KMS-11 (cell line): ENCODE measurements around the gene HSD17B8.

Experiments
- H2AFZ ChIP-seq: fragments of 200-600 bp; sonication (generic); 2 replicates; pipeline ENCODE4 v1.6.1; 2016; ENCODE audit warnings: antibody characterized with exemption, mixed run types, low read depth
- H3K27ac ChIP-seq: fragments of 200-600 bp; sonication (generic); 2 replicates; pipeline ENCODE4 v1.6.1; 2016; ENCODE audit warnings: mild to moderate bottlenecking, mixed run types
- H3K27me3 ChIP-seq: fragments of 200-600 bp; sonication (generic); 2 replicates; pipeline ENCODE4 v1.6.1; 2017; ENCODE audit warnings: mild to moderate bottlenecking, low read depth, mixed run types, moderate library complexity; ENCODE audit not compliant: insufficient read depth
- H3K36me3 ChIP-seq: fragments of 200-600 bp; sonication (generic); 2 replicates; pipeline ENCODE4 v1.6.1; 2017; ENCODE audit warnings: mild to moderate bottlenecking, mixed run types; ENCODE audit not compliant: insufficient read depth
- H3K4me1 ChIP-seq: fragments of 200-600 bp; sonication (generic); 2 replicates; pipeline ENCODE4 v1.6.1; 2016; ENCODE audit warnings: mild to moderate bottlenecking, low read depth, mixed run types; ENCODE audit not compliant: poor library complexity, severe bottlenecking
- H3K4me2 ChIP-seq: fragments of 200-600 bp; sonication (generic); 2 replicates; pipeline ENCODE4 v1.7.0; 2016; ENCODE audit warnings: mild to moderate bottlenecking, mixed run types
- H3K4me3 ChIP-seq: fragments of 200-600 bp; sonication (generic); IDR thresholded peaks from 2 replicates; pipeline ENCODE4 v1.6.1; 2017; ENCODE audit warnings: low read depth, low read length, mixed read lengths; ENCODE audit not compliant: insufficient read depth
- H3K79me2 ChIP-seq: fragments of 200-600 bp; sonication (generic); 2 replicates; pipeline ENCODE4 v1.6.1; 2016; ENCODE audit warnings: low read depth, mixed run types; ENCODE audit not compliant: insufficient read depth
- H3K9ac ChIP-seq: fragments of 200-600 bp; sonication (generic); 2 replicates; pipeline ENCODE4 v1.6.1; 2016; ENCODE audit warnings: mild to moderate bottlenecking, mixed run types
- H4K20me1 ChIP-seq: fragments of 200-600 bp; sonication (generic); 2 replicates; pipeline ENCODE4 v1.6.1; 2016; ENCODE audit warnings: mild to moderate bottlenecking, mixed run types; ENCODE audit not compliant: insufficient read depth
- TF ChIP-seq, protein P1 (sequence below): fragments of 200-600 bp; sonication (generic); conservative IDR thresholded peaks from 2 replicates; pipeline ENCODE4 v1.6.1; 2017; ENCODE audit warnings: low read depth, mild to moderate bottlenecking, antibody characterized with exemption, low read length, moderate library complexity, mixed read lengths

HSD17B8 gene

GRCh38 chr6:33200219-33201146 lies 4.0 kb upstream of the HSD17B8 start, which contains the start of the genes RXRB and SLC39A7:
TSS of gene RXRB (minus strand) at chr6:33200665. CDS start at chr6:33200476, 189 bp downstream.
TSS of gene SLC39A7 (plus strand) at chr6:33200867. CDS start at chr6:33201246, 379 bp downstream.
- Histone ChIP-seq H3K9ac (peak within 1 kb of the TSS; percentile 96), H4K20me1 (no peaks in the 10 kb centered on the region), H3K27me3 (no peaks in the 10 kb centered on the region), H3K27ac (peak within 1 kb of the TSS; percentile 87), H3K36me3 (no peaks in the 10 kb centered on the region), H3K4me1 (peaks cover 25% of the 10 kb centered on the region), H2AFZ (peak within 1 kb of the TSS; percentile 93), H3K4me2 (peak within 1 kb of the TSS; percentile 85), H3K79me2 (peaks cover 24% of the 10 kb centered on the region), H3K4me3 (no peak within 1 kb of the TSS)
- TF ChIP-seq, protein P1, sequence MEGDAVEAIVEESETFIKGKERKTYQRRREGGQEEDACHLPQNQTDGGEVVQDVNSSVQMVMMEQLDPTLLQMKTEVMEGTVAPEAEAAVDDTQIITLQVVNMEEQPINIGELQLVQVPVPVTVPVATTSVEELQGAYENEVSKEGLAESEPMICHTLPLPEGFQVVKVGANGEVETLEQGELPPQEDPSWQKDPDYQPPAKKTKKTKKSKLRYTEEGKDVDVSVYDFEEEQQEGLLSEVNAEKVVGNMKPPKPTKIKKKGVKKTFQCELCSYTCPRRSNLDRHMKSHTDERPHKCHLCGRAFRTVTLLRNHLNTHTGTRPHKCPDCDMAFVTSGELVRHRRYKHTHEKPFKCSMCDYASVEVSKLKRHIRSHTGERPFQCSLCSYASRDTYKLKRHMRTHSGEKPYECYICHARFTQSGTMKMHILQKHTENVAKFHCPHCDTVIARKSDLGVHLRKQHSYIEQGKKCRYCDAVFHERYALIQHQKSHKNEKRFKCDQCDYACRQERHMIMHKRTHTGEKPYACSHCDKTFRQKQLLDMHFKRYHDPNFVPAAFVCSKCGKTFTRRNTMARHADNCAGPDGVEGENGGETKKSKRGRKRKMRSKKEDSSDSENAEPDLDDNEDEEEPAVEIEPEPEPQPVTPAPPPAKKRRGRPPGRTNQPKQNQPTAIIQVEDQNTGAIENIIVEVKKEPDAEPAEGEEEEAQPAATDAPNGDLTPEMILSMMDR = no peak

GRCh38 chr6:33201147-33201545 lies 3.3 kb upstream of the HSD17B8 start:
- peaks cover 31% of the 10 kb centered on the region for H3K4me1 ChIP-seq
- H2AFZ ChIP-seq = peak overlapping the region; percentile 93
- no peak overlapping the region for H3K4me3 ChIP-seq
- TF ChIP-seq, protein P1 = no peak
- H3K79me2 ChIP-seq = peaks cover 24% of the 10 kb centered on the region
- no peaks in the 10 kb centered on the region for H3K36me3 ChIP-seq
- H3K27ac ChIP-seq = peak overlapping the region; percentile 87
- no peaks in the 10 kb centered on the region for H4K20me1 ChIP-seq
- H3K4me2 ChIP-seq = peak overlapping the region; percentile 58
- no peaks in the 10 kb centered on the region for H3K27me3 ChIP-seq
- H3K9ac ChIP-seq = peak overlapping the region; percentile 96

GRCh38 chr6:33201935-33202334 lies 2.5 kb upstream of the HSD17B8 start:
- peaks cover 24% of the 10 kb centered on the region for H3K79me2 ChIP-seq

DNA sequence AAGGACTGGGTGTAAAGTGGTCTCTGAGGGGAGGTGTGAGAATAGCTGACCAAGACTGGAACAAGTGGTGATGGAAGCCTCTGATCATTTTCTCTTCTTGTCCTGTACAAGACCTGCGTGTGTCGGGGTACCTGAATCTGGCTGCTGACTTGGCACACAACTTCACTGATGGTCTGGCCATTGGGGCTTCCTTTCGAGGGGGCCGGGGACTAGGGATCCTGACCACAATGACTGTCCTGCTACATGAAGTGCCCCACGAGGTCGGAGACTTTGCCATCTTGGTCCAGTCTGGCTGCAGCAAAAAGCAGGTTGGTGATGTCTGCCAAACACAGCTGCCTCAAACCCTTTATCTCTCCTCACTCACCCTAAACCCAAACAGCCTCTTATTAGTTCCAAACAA lies 1.7 kb upstream of the HSD17B8 start:
- no peak overlapping the region for H3K9ac ChIP-seq
- no peak overlapping the region for H3K4me2 ChIP-seq
- peaks cover 24% of the 10 kb centered on the region for H3K79me2 ChIP-seq
- H3K4me1 ChIP-seq = peaks cover 35% of the 10 kb centered on the region
- no peaks in the 10 kb centered on the region for H3K36me3 ChIP-seq
- no peak overlapping the region for H3K27ac ChIP-seq
- no peaks in the 10 kb centered on the region for H3K27me3 ChIP-seq
- no peaks in the 10 kb centered on the region for H4K20me1 ChIP-seq
- H2AFZ ChIP-seq = no peak overlapping the region
- H3K4me3 ChIP-seq = no peak overlapping the region
- TF ChIP-seq, protein P1 = no peak

More at GRCh38 chr6:33201935-33202334, 2.5 kb upstream of the HSD17B8 start:
- Histone ChIP-seq H3K4me3 (no peak overlapping the region), H3K27ac (no peak overlapping the region), H3K4me2 (peak overlapping the region; percentile 58), H4K20me1 (no peaks in the 10 kb centered on the region), H3K27me3 (no peaks in the 10 kb centered on the region), H3K36me3 (no peaks in the 10 kb centered on the region), H2AFZ (no peak overlapping the region), H3K9ac (no peak overlapping the region), H3K4me1 (peaks cover 35% of the 10 kb centered on the region)
- TF ChIP-seq, protein P1 = no peak
